ENCODE data around the gene SLAMF7.
"Not testable (repeated sequence)": the region's sequence is repeated elsewhere in the genome, so short reads cannot be mapped to it uniquely, and the experiment has no call there.

Gene SLAMF7

GRCh38 chr1:160778976-160779375 lies 39.9 kb downstream of the SLAMF7 start:
- DNase-seq = no peak

DNA sequence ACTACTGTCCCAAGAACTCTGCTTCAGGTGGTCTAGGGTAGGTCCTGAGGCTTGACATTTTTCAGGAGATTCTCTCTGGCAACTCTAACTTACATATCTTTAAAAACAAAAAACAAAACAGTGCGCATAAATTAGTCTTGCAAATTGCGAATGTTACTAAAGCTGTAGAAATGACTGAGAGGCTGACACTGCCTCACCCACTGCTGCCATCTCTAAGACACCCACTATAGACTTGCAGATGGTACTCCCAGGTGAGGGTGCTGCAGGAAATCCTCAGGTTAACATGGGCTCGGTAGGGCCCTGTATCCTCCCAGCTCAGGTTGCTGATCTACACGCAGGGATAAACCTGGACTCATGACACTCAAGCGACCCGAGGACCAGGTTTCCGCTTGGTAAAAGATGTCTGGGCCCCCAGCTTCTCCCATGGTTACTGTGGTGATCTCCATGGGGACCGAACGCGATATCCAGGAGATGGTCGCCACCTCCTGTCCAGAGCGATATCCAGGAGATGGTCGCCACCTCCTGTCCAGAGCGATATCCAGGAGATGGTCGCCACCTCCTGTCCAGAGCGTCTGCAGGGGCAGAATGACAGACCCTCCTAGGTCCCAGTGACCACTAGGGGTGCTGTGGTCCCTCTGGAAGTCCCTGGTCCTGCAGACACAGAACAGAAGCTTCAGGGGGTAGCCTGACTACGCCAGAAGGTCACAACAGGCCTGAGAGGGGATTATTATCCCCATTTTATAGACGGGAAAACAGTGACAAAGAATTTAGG lies 40.8 kb downstream of the SLAMF7 start:
- DNase-seq = peak; percentile 43

- DNase-seq = no peak
Observed at GRCh38 chr1:160780398-160780755, 41.3 kb downstream of the SLAMF7 start.

DNA sequence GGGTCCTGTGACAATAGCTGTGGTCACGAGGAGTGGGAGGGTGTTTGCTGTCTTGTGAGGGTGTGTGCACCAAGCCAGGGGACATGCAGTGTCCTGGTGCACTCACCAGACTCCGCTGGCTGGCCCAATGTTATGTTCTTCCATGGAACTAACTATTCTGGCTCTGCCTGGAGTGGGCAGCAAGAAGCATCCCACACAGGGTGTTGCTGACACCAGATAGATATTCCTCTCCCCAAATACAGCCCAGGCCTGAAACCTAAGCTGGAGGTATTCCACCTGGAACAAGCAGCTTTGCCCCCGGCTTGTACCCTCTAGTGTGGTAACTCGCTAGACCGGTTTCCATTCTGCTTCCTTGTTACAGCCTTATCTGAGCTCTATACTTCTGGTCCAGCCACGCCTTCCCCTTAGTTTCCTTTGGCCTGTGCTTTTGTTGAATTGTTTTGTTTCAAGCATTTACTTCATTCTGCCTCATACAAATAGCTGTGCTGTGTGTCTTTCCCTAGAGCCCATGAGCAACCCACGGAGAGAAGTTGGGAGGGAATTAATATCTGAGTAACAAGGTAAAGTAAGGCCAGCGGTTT lies 42.2 kb downstream of the SLAMF7 start:
- DNase-seq = no peak

DNA sequence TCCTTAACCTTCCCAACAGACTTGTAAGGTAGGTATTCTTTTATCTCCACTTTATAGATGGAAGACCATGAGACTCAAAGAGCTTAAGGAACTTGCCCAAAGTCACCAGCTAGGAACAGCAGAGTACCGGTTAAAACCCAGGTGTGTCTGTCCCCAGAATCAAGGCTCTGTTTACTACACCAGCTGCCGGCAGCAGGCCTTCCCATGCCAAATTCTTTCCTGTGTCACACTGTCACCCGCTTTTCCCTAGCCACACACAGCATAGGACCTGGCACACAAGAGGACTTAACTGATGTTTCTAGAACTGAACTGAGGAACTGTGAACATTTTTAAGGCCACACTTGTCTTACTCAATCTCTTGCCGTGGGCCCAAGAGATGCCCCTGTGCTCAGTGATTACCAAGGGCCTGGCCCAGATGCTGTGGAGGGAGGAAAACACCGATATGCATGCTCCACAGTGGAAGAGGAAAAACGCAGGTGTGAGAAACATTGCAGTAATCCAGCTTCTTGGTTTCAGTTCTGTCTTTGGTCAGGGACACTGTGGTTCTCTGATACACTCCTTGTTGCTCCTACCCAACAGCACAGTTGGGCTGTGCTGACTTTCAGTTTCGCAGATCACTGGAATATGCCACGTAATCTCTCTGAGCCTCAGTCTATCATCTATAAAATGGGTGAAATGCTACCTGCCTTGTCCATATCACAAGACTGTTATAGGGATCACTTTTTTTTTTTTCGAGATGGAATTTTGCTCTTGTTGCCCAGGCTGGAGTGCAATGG lies 43.1 kb downstream of the SLAMF7 start:
- no peak for DNase-seq

DNA sequence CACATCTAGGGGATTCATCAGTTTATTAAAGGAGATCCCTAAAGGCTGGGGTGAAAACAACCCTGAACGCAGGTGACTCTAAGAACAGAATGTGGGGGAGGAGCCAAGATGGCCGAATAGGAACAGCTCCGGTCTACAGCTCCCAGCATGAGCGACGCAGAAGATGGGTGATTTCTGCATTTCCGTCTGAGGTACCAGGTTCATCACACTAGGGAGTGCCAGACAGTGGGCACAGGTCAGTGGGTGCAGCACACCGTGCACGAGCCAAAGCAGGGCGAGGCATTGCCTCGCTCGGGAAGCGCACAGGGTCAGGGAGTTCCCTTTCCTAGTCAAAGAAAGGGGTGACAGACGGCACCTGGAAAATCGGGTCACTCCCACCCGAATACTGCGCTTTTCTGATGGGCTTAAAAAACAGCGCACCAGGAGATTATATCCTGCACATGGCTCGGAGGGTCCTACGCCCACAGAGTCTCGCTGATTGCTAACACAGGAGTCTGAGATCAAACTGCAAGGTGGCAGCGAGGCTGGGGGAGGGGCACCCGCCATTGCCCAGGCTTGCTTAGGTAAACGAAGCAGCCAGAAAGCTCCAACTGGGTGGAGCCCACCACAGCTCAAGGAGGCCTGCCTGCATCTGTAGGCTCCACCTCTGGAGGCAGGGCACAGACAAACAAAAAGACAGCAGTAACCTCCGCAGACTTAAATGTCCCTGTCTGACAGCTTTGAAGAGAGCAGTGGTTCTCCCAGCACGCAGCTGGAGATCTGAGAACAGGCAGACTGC lies 44.1 kb downstream of the SLAMF7 start:
- DNase-seq = not testable (repeated sequence)

DNA sequence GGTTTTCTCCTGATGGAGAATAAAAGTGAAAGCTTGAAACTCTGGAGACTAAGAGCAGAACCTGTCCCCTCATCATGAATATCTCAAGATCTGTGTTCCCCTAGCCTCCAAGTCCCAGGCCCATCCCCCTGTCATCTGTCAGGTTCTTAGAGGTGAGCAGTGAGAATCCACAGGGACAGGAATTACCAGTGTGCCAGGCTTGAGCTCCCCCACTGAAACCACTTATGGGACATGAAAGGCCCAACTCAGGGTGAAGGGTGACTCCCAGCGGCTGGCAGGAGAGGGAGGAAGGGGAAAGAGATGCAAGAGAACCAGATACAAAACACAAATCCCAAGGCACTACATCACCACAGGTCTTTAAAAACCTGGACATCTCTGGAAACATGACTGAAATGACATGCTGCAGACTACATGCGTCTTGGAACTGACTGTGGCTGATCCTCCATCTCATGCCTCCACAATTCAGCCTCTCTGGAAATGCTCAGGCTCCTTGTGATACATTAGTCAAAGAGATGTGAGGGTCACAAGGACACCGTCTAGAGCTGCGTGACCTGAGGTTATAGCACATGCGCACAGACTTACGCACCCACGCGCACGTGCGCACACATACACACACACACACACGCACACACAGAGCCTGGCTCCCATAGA lies 50.1 kb downstream of the SLAMF7 start:
- no peak for DNase-seq

GRCh38 chr1:160789702-160790611 lies 50.9 kb downstream of the SLAMF7 start:
- DNase-seq = no peak

- DNase-seq = no peak
Observed at GRCh38 chr1:160794376-160794775, 55.3 kb downstream of the SLAMF7 start.

GRCh38 chr1:160795951-160796383 lies 56.9 kb downstream of the SLAMF7 start, which contains the start of gene LY9:
TSS of gene LY9 (plus strand) at chr1:160796174. CDS start at chr1:160796188, 14 bp downstream.
- DNase-seq = no peak

DNA sequence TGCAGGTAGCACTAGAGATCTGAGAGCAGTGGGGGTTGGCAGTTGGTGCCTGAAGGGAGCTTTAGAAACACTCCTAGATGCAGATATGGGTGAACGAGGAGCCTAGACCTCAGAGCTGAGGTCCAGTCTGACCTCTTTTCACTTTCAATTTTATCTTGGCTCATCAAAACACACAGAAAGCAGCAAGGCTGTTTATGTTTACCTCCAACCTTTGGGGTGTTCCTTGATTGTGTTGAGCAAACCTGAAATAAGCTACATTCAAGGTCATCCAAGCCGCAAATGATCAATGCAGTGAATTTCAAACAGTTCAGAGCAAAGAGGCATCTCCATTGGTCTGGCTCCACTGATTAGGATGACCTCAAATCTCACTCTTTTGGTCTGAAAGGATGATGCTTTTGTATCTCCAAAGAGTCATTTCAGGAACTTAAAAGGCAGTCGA lies 58.2 kb downstream of the SLAMF7 start:
- DNase-seq = no peak

GRCh38 chr1:160797861-160798273 lies 58.8 kb downstream of the SLAMF7 start:
- DNase-seq = no peak

- DNase-seq = no peak
Observed at GRCh38 chr1:160798439-160798838, 59.4 kb downstream of the SLAMF7 start.

GRCh38 chr1:160799641-160800040 lies 60.6 kb downstream of the SLAMF7 start:
- DNase-seq = no peak

DNA sequence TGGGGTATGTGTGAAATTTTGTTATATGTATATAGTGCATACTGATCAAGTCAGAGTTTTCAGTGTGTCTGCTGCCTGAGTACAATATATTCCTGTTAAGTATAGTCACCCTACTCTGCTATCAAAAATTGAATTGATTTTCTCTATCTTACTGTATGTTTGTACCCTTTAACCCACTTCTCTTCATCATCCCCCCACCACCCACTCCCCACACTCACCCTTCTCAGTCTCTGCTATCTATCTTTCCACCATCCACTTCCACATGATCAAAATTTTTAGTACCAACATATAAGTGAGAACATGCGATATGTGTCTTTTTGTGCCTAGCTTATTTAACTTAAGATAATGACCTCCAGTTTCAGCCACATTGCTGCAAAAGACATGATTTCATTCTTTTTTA lies 61.1 kb downstream of the SLAMF7 start:
- no peak for DNase-seq

DNA sequence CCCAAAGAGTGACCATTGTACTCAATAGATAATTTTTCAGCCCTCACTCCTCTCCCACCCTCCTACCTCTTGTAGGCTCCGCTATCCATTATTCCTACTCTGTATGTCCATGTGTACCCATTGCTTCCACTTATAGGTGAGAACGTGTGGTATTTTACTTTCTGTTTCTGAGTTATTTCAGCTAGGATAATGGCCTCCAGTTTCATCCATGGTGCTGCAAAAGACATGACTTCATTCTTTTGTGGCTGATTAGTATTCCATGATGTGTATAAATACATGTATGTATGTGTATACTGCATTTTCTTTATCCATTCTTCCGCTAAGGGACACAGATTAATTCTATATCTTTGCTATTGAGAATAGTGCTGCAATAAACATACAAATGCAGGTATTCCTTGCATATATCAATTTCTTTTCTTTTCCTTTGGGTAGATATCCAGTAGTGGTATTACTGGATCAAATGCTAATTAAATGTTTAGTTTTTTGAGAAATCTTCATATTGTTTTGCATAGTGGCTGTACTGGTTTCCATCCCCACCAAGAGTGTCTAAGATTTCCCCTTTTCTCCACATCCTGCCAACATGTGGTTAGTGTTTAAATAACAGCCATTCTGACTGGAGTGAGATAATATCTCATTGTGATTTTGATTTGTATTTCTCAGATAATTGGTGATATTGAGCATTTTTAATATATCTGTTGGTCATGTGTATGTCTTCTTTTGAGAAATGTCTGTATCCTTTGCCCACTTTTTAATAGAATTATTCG lies 61.8 kb downstream of the SLAMF7 start:
- DNase-seq = no peak

DNA sequence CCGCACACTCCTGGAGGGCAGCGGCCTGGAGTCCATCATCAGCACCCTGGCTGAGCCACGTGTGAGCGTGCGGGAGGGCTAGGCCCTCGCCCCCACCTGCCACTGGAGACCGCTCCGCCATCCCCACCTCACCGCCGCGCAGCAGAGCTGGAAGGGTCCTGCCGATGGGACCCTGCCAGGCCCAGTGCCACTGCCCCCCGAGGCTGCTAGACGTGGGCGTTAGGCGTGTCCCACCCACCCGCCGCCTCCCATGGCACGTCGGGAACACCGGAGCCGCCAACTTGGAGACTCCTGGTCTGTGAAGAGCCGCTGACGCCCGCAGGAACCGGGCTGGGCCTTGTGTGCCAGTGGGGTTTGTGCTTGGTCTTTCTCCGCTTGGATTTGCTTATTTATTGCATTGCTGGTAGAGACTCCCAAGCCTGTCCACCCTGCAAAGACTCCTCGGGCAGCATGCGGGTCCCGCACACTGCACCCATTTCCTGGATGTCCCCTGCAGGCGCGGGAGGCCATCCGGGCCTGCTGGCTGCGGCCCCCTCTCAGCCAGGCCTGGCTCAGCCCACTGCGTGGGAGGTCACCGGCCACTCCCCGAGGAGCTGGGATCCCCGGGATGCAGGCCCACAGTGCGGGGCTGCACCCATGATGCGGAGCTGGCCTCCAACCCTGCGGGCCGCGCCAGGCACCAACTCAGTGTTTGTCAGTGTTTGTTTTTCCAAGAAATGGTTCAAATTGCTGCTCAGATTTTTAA lies 63.0 kb downstream of the SLAMF7 start:
- DNase-seq = no peak

All from NCI-H69 (cell line).